SH-SY5Y (cell line): ENCODE measurements around the gene CCDC179.

Experiments used
- GATA2 ChIP-seq: IDR thresholded peaks from 2 replicates; pipeline ENCODE4 v1.6.1; 2011; ENCODE audit warnings: mild to moderate bottlenecking, low read depth, low read length
- GATA3 ChIP-seq: IDR thresholded peaks from 2 replicates; pipeline ENCODE4 v1.6.1; 2011; ENCODE audit warnings: low read depth, mild to moderate bottlenecking, low read length, moderate library complexity

DNA sequence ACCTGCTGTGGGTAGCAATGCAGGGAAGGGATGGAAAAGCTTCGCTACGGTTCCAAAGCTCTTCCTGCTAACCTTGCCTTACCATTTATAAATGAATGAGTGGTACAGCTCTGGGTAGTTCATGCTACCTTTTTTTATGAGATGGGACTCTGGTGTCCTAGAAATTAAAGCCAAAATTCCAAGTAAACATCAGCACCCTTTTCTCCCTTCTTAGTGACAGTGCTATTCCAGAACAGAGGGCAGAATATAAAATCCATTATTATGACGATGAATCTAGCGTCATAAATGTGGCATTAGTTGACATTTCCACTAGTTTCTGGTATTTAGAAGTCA, 30.2 kb downstream of the CCDC179 start:
- TF ChIP-seq GATA2 (no peak), GATA3 (no peak)
